K562 (cell line): ENCODE results near the gene TEP1. TPM values are rescaled to one million over a fixed set of nuclear protein-coding genes. Genes with fewer than 3 reads are reported as not detected.

ENCODE experiments used
- CBX5 ChIP-seq: IDR thresholded peaks from 2 replicates; pipeline ENCODE4 v1.6.1; 2014; ENCODE audit warnings: low read depth, borderline replicate concordance
- CREB1 ChIP-seq, 2 experiments: sonication (generic) in 1 of 2; formaldehyde crosslinking in 1 of 2; IDR thresholded peaks; 2 replicates each; pipeline versions ENCODE4 v1.6.1 to v1.8.0; 2012 to 2022; ENCODE audit warnings: inconsistent platforms in 1 of 2, mild to moderate bottlenecking in 1 of 2, missing genetic modification reagents in 1 of 2, moderate library complexity in 1 of 2
- DACH1 ChIP-seq: fragments of 450-650 bp; IDR thresholded peaks from 2 replicates; pipeline ENCODE4 v1.6.1; 2018; ENCODE audit not compliant: partially characterized antibody
- FOXO4 ChIP-seq: fragments of 450-650 bp; formaldehyde crosslinking; IDR thresholded peaks from 2 replicates; pipeline ENCODE4 v1.4.0; 2020; ENCODE audit warnings: mild to moderate bottlenecking, moderate library complexity
- HMBOX1 ChIP-seq: sonication (generic); IDR thresholded peaks from 2 replicates; pipeline ENCODE4 v1.6.1; 2016
- MAZ ChIP-seq, 2 experiments: fragments of 450-650 bp in 1 of 2; sonication (generic) in 1 of 2; formaldehyde crosslinking; IDR thresholded peaks in 1 of 2; conservative IDR thresholded peaks in 1 of 2; 2 replicates each; pipeline versions ENCODE4 v1.4.0 to v1.5.0; 2020; ENCODE audit warnings: mild to moderate bottlenecking in 1 of 2, missing genetic modification reagents in 1 of 2
- NONO ChIP-seq, 2 experiments: fragments of 200-400 bp in 1 of 2; fragments of 450-650 bp in 1 of 2; formaldehyde crosslinking in 1 of 2; IDR thresholded peaks; 2 replicates each; pipeline ENCODE4 v1.6.1; 2017; ENCODE audit warnings: low read depth in 2 of 2, mild to moderate bottlenecking in 2 of 2, moderate library complexity in 2 of 2, low read length in 1 of 2
- RBM17 ChIP-seq: fragments of 200-400 bp; formaldehyde crosslinking; IDR thresholded peaks from 2 replicates; pipeline ENCODE4 v1.6.1; 2017; ENCODE audit warnings: low read depth, mild to moderate bottlenecking, low read length, borderline replicate concordance
- TAL1 ChIP-seq: fragments of 450-650 bp; IDR thresholded peaks from 2 replicates; pipeline ENCODE4 v1.6.1; 2016; ENCODE audit warnings: mild to moderate bottlenecking
- ZBTB11 ChIP-seq, 3 experiments: fragments of 200-800 bp in 1 of 3; fragments of 250-450 bp in 1 of 3; fragments of 450-650 bp in 1 of 3; sonication (Bioruptor Pico) in 1 of 3; sonication (Bioruptor generic) in 1 of 3; formaldehyde crosslinking in 1 of 3; IDR thresholded peaks; 2 replicates each; pipeline versions ENCODE4 v1.6.1 to v1.8.0; 2016 to 2022; ENCODE audit warnings: mild to moderate bottlenecking in 2 of 3, missing genetic modification characterization in 2 of 3, missing compliant biosample characterization in 1 of 3, moderate library complexity in 1 of 3
- ZHX1 ChIP-seq: fragments of 150-350 bp; conservative IDR thresholded peaks from 2 replicates; pipeline ENCODE4 v1.6.1; 2014; ENCODE audit warnings: low read length
- ZNF512 ChIP-seq: IDR thresholded peaks from 2 replicates; pipeline ENCODE4 v1.6.1; 2016; ENCODE audit warnings: missing genetic modification characterization, missing compliant biosample characterization
- ZNF764 ChIP-seq: fragments of 250-450 bp; sonication (Bioruptor Pico); IDR thresholded peaks from 2 replicates; pipeline ENCODE4 v1.4.0; 2020; ENCODE audit warnings: low read depth, mild to moderate bottlenecking, moderate library complexity
- ZNF778 ChIP-seq: fragments of 450-650 bp; formaldehyde crosslinking; IDR thresholded peaks from 2 replicates; pipeline ENCODE4 v1.4.0; 2020; ENCODE audit warnings: mild to moderate bottlenecking, moderate library complexity
- polyA plus RNA-seq, 8 experiments: library from polyadenylated mRNA; depleted of rRNA in 4 of 8; stranded (reverse) in 5 of 8; unstranded in 3 of 8; fragments of >200 nt; fragmentation: Nextera tagmentation in 2 of 8; fragmentation: Illumina TruSeq in 1 of 8; extraction: Ambion mirVana in 2 of 8; extraction: Trizol in 1 of 8; gene quantifications; 2 replicates each; pipeline versions ENCODE4 v1.2.1 to v1.2.3, GENCODE V29; 2011 to 2014; ENCODE audit warnings: inconsistent platforms in 1 of 8, missing spikeins in 1 of 8
- total RNA-seq, 7 experiments: library from RNA; depleted of rRNA in 6 of 7; stranded (reverse); fragments of >200 nt in 6 of 7; fragmentation: Illumina TruSeq in 2 of 7; extraction: Trizol in 2 of 7; gene quantifications; 2 replicates each; pipeline versions ENCODE4 v1.2.1 to v1.2.3, GENCODE V29; 2011 to 2021; ENCODE audit warnings: low replicate concordance in 1 of 7

Gene TEP1
- total and polyA plus RNA-seq, 9 of the 15 experiments (the other 6 are each of a cell fraction or from before 2014, with no cell fraction given): 1.0 to 12.2 (median 7.1) TPM

- TF ChIP-seq MAZ (CRISPR knock-in tag; conservative IDR thresholded peaks at IDR 0.05 in 1 of 2, IDR thresholded peaks at IDR 0.05 in 1 of 2) (peak; percentile 57 to 74; a peak in 3 of 4 replicates), FOXO4 (0 out of 2 replicates have a peak, but pooled peaks have one; percentile 55), ZHX1 (no peak), ZNF778 (CRISPR knock-in tag) (no peak), ZNF512 (tag) (no peak), CREB1 (IDR thresholded peaks at IDR 0.05) (peak; percentile 28; the same call in 1 of the 2 replicates), CREB1 (CRISPR knock-in tag; IDR thresholded peaks at IDR 0.05) (0 out of 2 replicates have a peak, but pooled peaks have one; percentile 54), TAL1 (peak; percentile 46), ZNF764 (CRISPR knock-in tag) (peak; percentile 51; the same call in 1 of the 2 replicates), RBM17 (no peak), HMBOX1 (0 out of 2 replicates have a peak, but pooled peaks have one; percentile 14), DACH1 (peak; percentile 94), NONO (IDR thresholded peaks at IDR 0.05; ENCODE audit: low read depth in 2 of 2, low read length in 1 of 2) (no peak), CBX5 (no peak), ZBTB11 (CRISPR knock-in tag; IDR thresholded peaks at IDR 0.05) (peak; percentile 56 to 97 (median 93); a peak in 4 of 6 replicates)
Observed at GRCh38 chr14:20454516-20455354, 41.4 kb upstream of the TEP1 start, which contains the start of the genes APEX1 and OSGEP (continued).
